LoVo (cell line): ENCODE results near the gene MORN5.

Source experiments
- DNase-seq: peaks from one replicate; pipeline ENCODE4 v3.0.0-alpha.2; 2016; ENCODE audit warnings: low spot score

Gene MORN5

GRCh38 chr9:122192261-122192875, 32.7 kb downstream of the MORN5 start:
- peak; percentile 3 for DNase-seq

GRCh38 chr9:122192914-122193525, 33.3 kb downstream of the MORN5 start:
- no peak for DNase-seq

- DNase-seq, result no peak
Observed at GRCh38 chr9:122193651-122194050, 33.9 kb downstream of the MORN5 start.

DNA sequence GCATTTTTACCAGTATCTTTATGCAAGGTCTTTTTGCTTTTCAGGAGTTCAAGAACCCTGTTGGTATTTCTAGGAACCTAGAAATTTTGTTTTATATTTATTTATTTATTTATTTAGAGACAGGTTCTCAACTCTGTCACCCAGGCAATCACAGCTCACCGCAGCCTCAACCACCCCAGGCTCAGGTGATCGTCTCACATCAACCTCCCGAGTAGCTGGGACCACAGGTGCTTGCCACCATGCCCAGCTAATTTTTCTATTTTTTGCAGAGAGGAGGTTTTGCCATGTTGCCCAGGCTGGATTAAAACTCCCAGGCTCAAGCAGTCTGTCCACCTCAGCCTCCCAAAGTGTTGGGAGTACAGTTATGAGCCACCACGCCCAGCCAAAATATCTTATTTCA, 36.2 kb downstream of the MORN5 start:
- no peak for DNase-seq

GRCh38 chr9:122197426-122197825, 37.7 kb downstream of the MORN5 start:
- DNase-seq, result no peak

DNA sequence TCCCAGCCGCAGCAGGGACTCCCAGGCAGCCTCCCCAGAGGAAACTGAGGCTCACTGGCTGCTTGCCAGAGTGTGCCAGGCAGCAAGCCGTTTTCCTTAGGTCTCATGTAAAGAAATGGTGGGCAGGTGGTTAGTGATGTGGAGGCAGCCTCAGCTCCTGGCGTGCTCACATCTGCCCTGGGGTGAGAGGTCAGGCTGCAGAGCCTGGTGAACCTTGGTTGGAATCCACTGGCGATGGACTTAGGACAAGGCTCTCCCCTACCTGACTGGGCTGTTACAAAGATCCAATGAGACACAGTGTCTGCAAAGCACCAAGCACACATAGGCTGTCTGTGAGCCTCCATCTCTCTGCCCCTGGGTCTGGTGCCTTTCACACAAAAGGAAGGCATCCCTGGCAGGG, 38.2 kb downstream of the MORN5 start:
- no peak for DNase-seq

GRCh38 chr9:122200960-122201595, 41.4 kb downstream of the MORN5 start:
- DNase-seq, result no peak

DNA sequence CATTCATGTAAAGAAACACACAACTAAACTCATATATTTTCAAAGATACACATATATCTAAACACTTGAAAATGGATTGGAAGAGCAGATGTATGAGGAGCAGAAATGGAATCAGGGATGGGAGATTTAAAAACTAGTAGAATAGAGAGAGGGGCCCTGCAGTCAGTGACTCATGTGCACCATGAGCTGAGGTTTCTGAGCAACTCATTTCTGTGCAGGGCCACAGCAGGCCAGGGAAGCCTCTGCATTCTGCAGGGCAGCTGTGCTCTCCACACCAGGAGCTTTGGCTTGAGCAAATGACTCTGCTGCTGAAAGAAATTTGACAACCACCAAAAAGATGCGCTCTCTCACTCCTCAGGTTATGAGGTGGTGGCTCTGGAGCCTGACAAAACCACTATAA, 41.9 kb downstream of the MORN5 start:
- DNase-seq, result no peak

- no peak for DNase-seq
Observed at GRCh38 chr9:122202111-122202510, 42.4 kb downstream of the MORN5 start.

GRCh38 chr9:122204055-122204454, 44.3 kb downstream of the MORN5 start:
- DNase-seq, result no peak

- DNase-seq, result no peak
Observed at GRCh38 chr9:122204491-122204890, 44.8 kb downstream of the MORN5 start.

- DNase-seq, result no peak
Observed at GRCh38 chr9:122205176-122205575, 45.5 kb downstream of the MORN5 start.

DNA sequence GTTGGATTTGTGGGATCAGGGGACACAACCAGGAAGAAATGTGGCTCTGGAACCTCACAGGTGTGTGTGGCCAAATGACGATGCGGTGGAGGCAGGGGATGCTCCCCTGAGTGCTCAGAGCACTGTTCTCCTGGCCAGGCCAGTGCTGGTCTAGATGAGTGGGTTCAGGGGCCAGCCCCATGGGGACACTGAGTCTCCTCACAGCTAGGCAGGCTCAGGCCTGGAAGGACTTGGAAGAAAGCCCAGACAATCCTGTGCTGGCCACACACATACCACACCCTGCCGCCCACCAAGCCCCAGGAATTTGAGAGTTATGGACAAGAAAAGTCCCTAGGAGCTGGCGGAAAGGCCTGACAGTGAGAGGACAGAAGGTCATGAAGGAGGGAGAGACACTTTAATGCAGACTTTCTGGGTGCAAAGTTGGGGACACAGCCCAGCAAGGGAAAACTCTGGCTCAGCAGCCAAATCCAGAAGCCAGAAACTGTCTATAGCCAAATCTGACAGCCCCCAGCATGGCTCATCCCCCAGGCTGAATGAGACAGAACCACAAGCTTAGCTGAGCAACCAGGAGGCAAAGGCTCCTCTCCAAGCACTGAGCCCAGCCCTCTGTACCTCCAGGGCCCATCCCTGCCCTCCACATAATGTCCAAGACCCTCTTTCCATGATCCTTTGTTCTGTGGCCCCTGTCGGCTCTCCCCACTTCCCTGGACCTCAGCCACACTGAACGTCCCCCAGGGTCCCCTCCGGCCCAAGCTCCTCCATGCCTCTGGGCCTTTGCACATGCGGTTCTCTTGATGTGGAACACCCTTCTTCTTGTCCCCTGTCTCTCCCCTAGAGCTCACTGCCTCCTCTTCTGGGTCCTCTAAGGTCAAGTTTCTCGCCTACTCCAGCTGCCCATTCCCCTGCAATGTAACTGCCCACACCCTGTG, 46.7 kb downstream of the MORN5 start:
- peak; percentile 8 for DNase-seq

GRCh38 chr9:122207096-122207495, 47.4 kb downstream of the MORN5 start:
- no peak for DNase-seq

DNA sequence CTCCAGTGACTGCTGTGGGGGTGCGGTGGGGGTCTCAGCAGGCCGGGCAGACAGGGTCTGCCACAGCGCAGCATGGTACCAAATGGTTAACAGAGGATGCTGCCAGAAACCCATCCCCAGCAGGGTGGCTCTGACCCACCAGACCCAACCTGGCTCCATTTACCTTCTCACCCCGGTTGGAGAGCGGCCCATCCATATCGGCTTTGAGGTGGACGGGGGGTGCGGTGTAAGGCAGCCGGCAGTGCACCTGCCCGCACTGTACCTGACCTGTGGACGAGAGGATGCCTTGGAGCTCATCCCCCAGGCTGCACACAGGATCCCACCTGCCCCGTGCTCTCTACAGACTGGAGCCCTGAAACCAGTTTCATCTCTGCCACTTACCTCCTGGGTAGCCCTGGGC, 49.7 kb downstream of the MORN5 start:
- no peak for DNase-seq

GRCh38 chr9:122212473-122213004, 52.8 kb downstream of the MORN5 start:
- DNase-seq, result no peak

- no peak for DNase-seq
Observed at GRCh38 chr9:122213102-122213588, 53.4 kb downstream of the MORN5 start.

- peak; percentile 70 for DNase-seq
Observed at GRCh38 chr9:122213589-122214413, 54.1 kb downstream of the MORN5 start.

DNA sequence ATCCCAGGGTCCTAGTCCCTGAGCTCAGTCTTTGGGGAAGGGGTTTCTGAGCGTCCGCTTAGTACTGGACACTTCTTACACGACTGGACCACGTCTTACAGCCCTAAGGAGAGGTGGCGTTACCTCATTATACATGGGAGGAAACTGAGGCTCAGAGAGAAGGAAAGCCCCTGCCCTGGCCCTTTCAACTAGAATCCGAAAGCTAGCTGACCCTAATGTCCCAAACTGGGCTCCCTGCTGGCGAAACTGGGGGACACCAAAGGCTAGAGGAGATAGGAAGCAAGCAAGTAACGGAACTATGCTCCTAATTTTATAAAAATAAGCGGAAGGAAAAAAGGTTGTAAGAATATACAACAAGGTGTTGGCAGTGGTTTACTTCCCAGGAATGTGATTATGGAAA, 54.8 kb downstream of the MORN5 start:
- DNase-seq, result no peak

GRCh38 chr9:122215663-122216062, 56.0 kb downstream of the MORN5 start:
- DNase-seq, result no peak

GRCh38 chr9:122216138-122216797, 56.6 kb downstream of the MORN5 start:
- DNase-seq, result no peak
